NCI-H1417 treated with DMSO at 0.1 percent for 48 hours (cell line): ENCODE data around the gene SLC7A6.
"Not testable (repeated sequence)": the region's sequence is repeated elsewhere in the genome, so short reads cannot be mapped to it uniquely, and the experiment has no call there.

Experiments
- DNase-seq: peaks from one replicate; lab custom pipeline; 2025; lab: John Stamatoyannopoulos, UW

SLC7A6 gene

GRCh38 chr16:68283801-68284598 is 19.7 kb downstream of the SLC7A6 start:
- DNase-seq, result no peak

- DNase-seq, result no peak
These were observed 20.5 kb downstream of the SLC7A6 start for GRCh38 chr16:68284847-68285246.

GRCh38 chr16:68285683-68286082 is 21.4 kb downstream of the SLC7A6 start:
- no peak for DNase-seq

- DNase-seq, result no peak
These were observed 22.1 kb downstream of the SLC7A6 start for GRCh38 chr16:68286153-68287074.

GRCh38 chr16:68287276-68288251 is 23.2 kb downstream of the SLC7A6 start:
- no peak for DNase-seq

GRCh38 chr16:68288252-68288650 is 23.9 kb downstream of the SLC7A6 start:
- no peak for DNase-seq

- not testable (repeated sequence) for DNase-seq
These were observed 24.5 kb downstream of the SLC7A6 start for GRCh38 chr16:68288796-68289195.

GRCh38 chr16:68289202-68289601 is 24.9 kb downstream of the SLC7A6 start:
- no peak for DNase-seq

GRCh38 chr16:68289621-68290329 is 25.4 kb downstream of the SLC7A6 start:
- DNase-seq, result no peak

GRCh38 chr16:68290450-68290849 is 26.1 kb downstream of the SLC7A6 start:
- DNase-seq, result no peak

- DNase-seq, result no peak
These were observed 26.9 kb downstream of the SLC7A6 start for GRCh38 chr16:68291227-68291626.

GRCh38 chr16:68292425-68292824 is 28.1 kb downstream of the SLC7A6 start:
- DNase-seq, result no peak

- no peak for DNase-seq
These were observed 32.0 kb downstream of the SLC7A6 start for GRCh38 chr16:68296291-68296690.

- DNase-seq, result no peak
These were observed 32.4 kb downstream of the SLC7A6 start for GRCh38 chr16:68296693-68297092.

- DNase-seq, result no peak
These were observed 33.6 kb downstream of the SLC7A6 start for GRCh38 chr16:68297908-68298307.

- no peak for DNase-seq
These were observed 34.0 kb downstream of the SLC7A6 start for GRCh38 chr16:68298312-68298711.

- no peak for DNase-seq
These were observed 34.7 kb downstream of the SLC7A6 start for GRCh38 chr16:68298907-68299561.

GRCh38 chr16:68299571-68300453 is 35.5 kb downstream of the SLC7A6 start:
- DNase-seq, result peak; percentile 63

GRCh38 chr16:68300734-68301459 is 36.6 kb downstream of the SLC7A6 start:
- DNase-seq, result no peak
